Hematopoietic multipotent progenitor cell treated with erythropoietin and hydrocortisone succinate and interleukin-3 and kit ligand, for 15 days (in vitro differentiated cells): ENCODE data around the gene POP4.

Experiments
- DNase-seq: peaks from one replicate; pipeline ENCODE4 v3.0.0-alpha.2; 2015; ENCODE audit warnings: low spot score

POP4 gene

DNA sequence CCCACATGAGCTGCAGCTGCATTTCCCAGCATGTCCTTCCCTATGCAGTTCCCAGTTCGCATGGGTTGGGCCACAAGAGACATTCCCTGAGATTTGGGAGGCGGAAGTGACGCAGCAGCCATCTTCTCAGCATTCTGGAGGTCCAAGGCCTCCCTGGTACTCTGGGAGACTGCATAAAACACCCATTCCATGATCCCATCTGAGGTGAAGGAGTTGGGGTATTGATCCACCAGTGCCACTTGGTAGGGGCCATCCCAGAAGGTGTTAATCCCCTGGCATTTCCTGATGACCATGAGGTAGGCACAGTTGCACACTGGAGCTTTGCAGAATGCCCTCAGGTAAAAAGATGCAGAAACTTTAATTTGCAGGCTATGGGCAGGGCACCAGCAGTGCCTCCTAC is 25.4 kb downstream of the POP4 start:
- no peak for DNase-seq

DNA sequence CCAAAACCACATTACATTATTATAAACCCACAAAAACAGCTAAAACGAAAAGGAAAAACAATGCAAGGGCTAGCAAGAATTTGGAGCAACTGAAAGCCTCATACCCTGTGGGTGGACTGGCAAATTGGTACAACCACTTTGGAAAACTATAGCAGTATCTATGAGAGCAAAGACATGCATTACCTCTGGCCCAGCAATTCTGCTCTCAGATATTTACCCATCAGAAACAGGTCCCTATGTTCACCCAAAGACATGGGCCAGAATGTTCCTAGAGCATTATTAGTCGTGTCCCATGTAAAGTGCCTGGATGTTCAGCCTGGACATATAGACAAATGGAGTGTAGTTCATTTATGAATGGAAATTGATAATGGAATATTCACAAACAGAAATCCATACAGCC is 27.9 kb downstream of the POP4 start:
- no peak for DNase-seq

DNA sequence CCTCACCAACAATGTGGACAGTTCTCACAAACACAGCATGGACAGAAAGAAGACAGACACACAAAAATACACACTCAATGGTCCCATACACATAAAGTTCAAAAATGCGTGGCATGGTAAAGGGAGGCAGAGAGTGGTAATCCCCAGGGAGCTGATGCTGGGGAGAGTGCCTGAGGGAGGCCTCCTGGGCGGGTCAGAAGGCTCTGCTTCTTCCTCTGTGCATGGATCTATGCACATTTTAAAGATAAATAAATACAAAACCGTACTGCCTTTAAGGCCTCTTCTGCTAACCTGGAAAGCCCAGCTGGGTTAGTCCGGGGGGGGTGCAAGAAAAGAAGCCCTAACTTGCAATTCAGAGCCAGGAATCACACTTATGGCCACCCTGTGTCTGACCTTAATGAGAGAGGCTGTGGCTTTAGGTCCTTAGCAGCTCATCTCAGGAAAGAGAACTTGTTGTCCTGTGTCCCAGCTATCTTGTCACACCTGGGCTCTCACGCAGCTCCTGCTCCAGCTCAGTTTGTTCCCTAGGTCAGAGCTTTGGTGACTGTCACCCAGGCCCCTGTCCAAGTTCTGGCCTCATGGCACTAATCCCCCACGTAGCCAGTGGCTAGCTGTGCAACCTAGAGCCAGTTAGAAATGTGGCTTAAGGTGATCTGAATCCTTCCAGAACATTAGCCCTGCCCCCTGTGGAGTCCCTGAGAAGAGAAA is 28.5 kb downstream of the POP4 start:
- no peak for DNase-seq

GRCh38 chr19:29635963-29636362 is 29.9 kb downstream of the POP4 start:
- DNase-seq: no peak

DNA sequence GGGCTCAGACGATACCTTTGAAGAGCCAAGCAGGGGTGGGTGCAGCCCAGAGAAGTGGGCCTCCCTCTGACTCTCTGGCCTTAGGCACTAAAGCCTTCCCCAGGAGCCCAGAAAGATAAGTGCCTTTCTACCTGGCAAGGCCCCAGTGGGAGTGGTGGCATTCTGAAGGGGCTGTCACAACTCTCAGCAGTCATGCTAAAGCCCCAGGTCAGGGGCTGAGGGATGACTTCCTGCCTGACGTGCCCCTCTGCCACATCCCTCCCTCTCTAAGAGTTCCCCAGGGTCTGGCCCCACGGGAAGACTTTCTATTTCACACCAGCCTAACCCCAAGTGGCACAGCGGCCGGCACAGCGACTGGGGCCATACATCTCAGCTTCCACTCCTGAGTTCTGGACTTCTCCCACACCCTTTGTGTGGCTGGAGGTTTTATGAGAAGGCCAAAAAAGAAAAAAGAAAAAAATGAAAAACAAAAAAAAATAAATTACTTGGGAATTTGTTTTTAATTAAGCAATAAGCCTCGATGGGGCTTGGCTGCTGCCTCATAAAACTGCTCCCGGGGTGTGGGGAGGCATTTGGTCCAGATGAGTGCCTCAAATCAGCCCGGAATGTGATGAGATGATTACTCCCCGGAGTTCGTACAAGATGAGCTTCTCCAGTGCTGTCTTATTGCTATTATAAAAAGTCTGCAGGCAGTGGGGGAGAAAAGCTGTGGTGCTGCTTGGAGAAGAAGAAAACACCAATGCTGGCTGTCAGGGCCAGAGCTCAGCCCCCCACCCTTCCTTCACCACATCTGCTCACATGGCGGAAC is 30.7 kb downstream of the POP4 start:
- no peak for DNase-seq

DNA sequence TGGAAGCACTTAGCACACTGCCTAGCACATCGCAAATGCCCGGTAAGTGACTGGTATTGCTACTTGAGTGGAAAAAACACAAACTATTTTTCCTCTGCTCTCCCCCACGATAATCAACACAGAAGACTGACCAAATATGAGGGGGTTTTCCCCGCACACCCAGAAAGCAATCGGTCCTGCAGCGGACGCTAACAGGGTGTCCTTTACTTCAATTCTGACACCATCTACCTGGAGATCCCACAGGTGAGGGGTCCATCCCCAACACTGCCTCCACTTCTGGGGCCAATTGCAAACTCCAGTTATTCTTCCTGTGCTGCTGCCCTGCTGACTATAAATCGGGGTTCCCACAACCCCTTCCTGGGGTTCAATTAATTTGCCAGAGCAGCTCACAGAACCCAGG is 33.0 kb downstream of the POP4 start:
- DNase-seq: no peak

GRCh38 chr19:29640231-29640630 is 34.1 kb downstream of the POP4 start:
- DNase-seq: no peak

GRCh38 chr19:29641597-29641996 is 35.5 kb downstream of the POP4 start:
- no peak for DNase-seq

- no peak for DNase-seq
Measured at GRCh38 chr19:29643361-29643935, 37.4 kb downstream of the POP4 start.

DNA sequence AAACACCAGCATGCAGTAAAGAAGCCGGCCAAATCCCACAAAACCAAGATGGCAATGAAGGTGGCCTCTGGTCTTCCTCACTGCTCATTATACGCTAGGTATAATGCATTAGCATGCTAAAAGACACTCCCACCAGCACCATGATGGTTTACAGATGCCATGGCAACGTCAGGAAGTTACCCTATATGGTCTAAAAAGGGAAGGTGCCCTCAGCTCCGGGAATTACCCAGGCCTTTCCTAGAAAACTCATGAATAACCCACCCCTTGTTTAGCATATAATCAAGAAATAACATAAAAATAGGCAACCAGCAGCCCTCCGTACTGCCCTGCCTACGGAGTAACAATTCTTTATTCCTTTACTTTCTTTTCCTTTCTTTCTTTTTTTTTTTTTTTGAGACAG is 38.1 kb downstream of the POP4 start:
- no peak for DNase-seq

DNA sequence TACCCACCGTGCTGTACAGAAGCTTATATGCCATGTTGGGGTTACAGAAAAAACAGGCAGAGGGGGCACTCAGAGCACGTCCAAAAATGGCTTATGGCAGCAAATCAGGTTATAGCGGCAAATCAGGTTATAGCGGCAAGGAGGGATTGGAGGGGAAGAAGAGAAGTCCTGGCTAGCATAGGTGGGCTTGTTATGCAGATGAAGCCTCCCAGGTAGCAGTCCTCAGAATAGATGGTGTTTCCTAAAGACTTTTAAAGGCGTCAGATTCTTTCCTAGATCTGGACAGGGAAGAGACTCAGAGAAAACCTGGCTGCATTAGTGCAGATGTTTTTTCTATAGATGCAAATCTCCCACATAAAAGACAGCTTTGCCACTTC is 39.4 kb downstream of the POP4 start:
- no peak for DNase-seq

DNA sequence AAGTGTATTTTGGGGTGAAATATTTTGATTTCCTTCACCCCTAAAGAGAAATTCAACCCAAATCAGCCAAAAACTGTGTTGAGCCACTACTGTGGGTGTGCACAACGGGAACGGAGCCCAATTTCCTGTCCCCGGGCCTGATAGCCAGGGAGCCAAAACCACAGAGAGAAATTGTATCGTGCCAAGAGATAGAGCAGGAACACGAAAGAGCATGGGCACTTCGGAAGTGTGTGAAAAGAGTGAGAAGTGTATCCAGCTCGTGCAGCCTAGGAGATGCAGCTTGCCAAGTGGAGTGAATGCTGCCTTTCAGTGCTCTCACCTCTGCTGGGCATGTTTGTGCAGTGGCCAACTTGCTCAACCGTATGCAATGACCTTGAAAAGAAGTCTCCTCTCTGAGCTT is 39.8 kb downstream of the POP4 start:
- no peak for DNase-seq

- no peak for DNase-seq
Measured at GRCh38 chr19:29650772-29651387, 44.8 kb downstream of the POP4 start.

GRCh38 chr19:29651622-29652394 is 45.7 kb downstream of the POP4 start:
- DNase-seq: no peak

GRCh38 chr19:29653398-29653797 is 47.3 kb downstream of the POP4 start:
- DNase-seq: no peak

- DNase-seq: no peak
Measured at GRCh38 chr19:29655648-29656335, 49.7 kb downstream of the POP4 start.

- no peak for DNase-seq
Measured at GRCh38 chr19:29658221-29658991, 52.3 kb downstream of the POP4 start.

DNA sequence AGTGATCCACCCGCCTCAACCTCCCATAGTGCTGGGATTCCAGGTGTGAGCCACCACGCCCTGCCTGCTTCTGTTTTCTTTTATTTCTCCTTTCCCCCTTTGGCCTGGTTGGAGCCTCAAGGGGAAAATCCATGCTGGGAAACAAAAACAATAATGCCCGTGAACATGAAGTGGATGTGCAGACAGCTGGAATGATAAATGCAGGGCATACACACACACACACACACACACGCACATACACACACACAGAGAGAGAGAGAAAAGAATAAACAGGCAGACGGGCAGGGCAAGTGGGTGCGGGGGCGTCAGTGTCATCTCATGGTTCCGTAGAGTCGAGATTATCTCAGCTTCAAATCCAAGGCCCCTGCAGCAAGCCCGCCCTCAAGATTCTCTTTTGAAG is 54.8 kb downstream of the POP4 start:
- no peak for DNase-seq

GRCh38 chr19:29662278-29662603 is 56.2 kb downstream of the POP4 start:
- no peak for DNase-seq

- no peak for DNase-seq
Measured at GRCh38 chr19:29662604-29663404, 56.7 kb downstream of the POP4 start.
